MM.1S (cell line): ENCODE results near the gene SDC1.

Experiments used
- DNase-seq: peaks from one replicate; pipeline ENCODE4 v3.0.0-alpha.2; 2015
- H2AFZ ChIP-seq: fragments of 300-600 bp; sonication (generic); 2 replicates; pipeline ENCODE4 v1.6.0; 2016; ENCODE audit warnings: antibody characterized with exemption, low read length
- H3F3A ChIP-seq: fragments of 300-600 bp; sonication (generic); 2 replicates; pipeline ENCODE4 v1.6.1; 2016; ENCODE audit warnings: mild to moderate bottlenecking, antibody characterized with exemption, low read length, moderate library complexity, mixed read lengths; ENCODE audit not compliant: insufficient read depth
- H3K27ac ChIP-seq: fragments of 300-600 bp; sonication (generic); 2 replicates; pipeline ENCODE4 v1.5.1; 2016; ENCODE audit warnings: mild to moderate bottlenecking, low read length
- H3K27me3 ChIP-seq: fragments of 300-600 bp; sonication (generic); replicated peaks from 2 replicates; pipeline ENCODE4 v1.6.0; 2016; ENCODE audit warnings: low read length; ENCODE audit not compliant: insufficient read depth
- H3K36me3 ChIP-seq: fragments of 300-600 bp; sonication (generic); replicated peaks from 2 replicates; pipeline ENCODE4 v1.6.1; 2016; ENCODE audit warnings: mild to moderate bottlenecking, low read length, mixed read lengths; ENCODE audit not compliant: insufficient read depth
- H3K4me1 ChIP-seq: fragments of 300-600 bp; sonication (generic); 2 replicates; pipeline ENCODE4 v1.6.1; 2016; ENCODE audit warnings: low read length, mixed read lengths
- H3K4me2 ChIP-seq: fragments of 300-600 bp; sonication (generic); 2 replicates; pipeline ENCODE4 v1.6.0; 2016; ENCODE audit warnings: low read depth, low read length
- H3K4me3 ChIP-seq: fragments of 300-600 bp; sonication (generic); 2 replicates; pipeline ENCODE4 v1.5.1; 2016; ENCODE audit warnings: low read length, mixed read lengths
- H3K79me2 ChIP-seq: fragments of 300-600 bp; sonication (generic); 2 replicates; pipeline ENCODE4 v1.6.1; 2016; ENCODE audit warnings: mixed run types, low read length, mixed read lengths
- H3K9ac ChIP-seq: fragments of 300-600 bp; sonication (generic); 2 replicates; pipeline ENCODE4 v1.6.1; 2016; ENCODE audit warnings: low read length, mixed read lengths
- H3K9me2 ChIP-seq: fragments of 300-600 bp; sonication (generic); replicated peaks from 2 replicates; pipeline ENCODE4 v1.6.1; 2016; ENCODE audit warnings: mild to moderate bottlenecking, low read length, mixed read lengths; ENCODE audit not compliant: insufficient read depth
- H3K9me3 ChIP-seq: fragments of 300-600 bp; sonication (generic); replicated peaks from 2 replicates; pipeline ENCODE4 v1.6.1; 2016; ENCODE audit warnings: mild to moderate bottlenecking, low read length, mixed read lengths; ENCODE audit not compliant: insufficient read depth
- H4K20me1 ChIP-seq: fragments of 300-600 bp; sonication (generic); 2 replicates; pipeline ENCODE4 v1.6.1; 2016; ENCODE audit warnings: mild to moderate bottlenecking, low read length, moderate library complexity, mixed read lengths; ENCODE audit not compliant: insufficient read depth
- EZH2 ChIP-seq: fragments of 300-600 bp; sonication (generic); optimal IDR thresholded peaks from 2 replicates; pipeline ENCODE3; 2017; ENCODE audit warnings: low read depth, mild to moderate bottlenecking, antibody characterized with exemption, low read length, mixed read lengths
- EZH2phosphoT487 ChIP-seq: fragments of 300-600 bp; sonication (generic); IDR thresholded peaks from 2 replicates; pipeline ENCODE4 v1.6.1; 2018; ENCODE audit warnings: antibody characterized with exemption, low read length
- TF ChIP-seq, protein P1 (sequence below): fragments of 300-600 bp; sonication (generic); IDR thresholded peaks from 2 replicates; pipeline ENCODE4 v1.5.1; 2016; ENCODE audit warnings: antibody characterized with exemption, low read length, mixed read lengths

Gene SDC1

DNA sequence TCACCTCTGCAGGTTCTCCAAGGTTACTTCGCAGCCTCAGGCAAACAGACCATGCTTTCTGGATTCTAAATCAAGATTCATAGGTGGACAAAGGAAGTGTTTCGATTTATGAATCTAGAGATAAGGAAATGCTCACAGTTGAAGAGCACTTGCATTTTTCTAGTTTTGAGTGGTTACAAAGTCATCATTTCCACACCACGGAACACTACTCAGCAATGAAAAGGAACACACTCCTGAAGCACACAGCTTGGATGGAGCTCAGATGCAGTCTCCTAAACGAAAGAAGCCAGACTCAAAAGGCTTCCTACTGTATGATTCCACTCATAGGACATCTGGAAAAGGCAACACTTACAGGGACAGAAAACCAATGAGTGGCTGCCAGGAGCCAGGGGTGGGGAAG is 31.7 kb downstream of the SDC1 start:
- Histone ChIP-seq H3K27me3 (no peaks in the 10 kb centered on the region), H3K4me1 (peaks cover 31% of the 10 kb centered on the region)

DNA sequence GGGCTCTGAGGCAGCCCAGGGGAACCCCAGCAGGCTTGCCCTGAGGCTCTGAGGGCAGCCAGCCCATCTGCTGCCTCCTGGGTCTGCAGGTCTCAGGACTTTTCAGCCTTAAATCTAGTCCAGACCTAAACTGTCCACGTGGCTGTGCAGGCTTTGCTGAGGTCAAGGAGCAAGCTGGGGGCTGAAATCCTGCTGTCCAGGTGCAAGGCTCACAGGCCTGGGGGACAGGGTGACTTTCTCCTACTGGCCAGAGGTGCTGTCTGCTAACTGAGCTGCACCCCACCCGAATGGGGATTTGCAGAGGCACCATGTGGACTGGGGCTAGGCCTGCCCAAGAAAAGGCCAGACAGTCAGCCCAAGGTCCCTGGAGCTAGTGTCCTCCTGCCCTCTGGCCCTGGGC is 32.1 kb downstream of the SDC1 start:
- H3K27me3 ChIP-seq = no peaks in the 10 kb centered on the region
- DNase-seq = no peak
- no peaks in the 10 kb centered on the region for H3K79me2 ChIP-seq
- no peaks in the 10 kb centered on the region for H3K36me3 ChIP-seq
- 0 out of 2 replicates have a peak, but pooled peaks cover 7% of the 10 kb centered on the region for H3F3A ChIP-seq
- H4K20me1 ChIP-seq = no peaks in the 10 kb centered on the region
- peak overlapping the region; percentile 15; the same call in 1 of the 2 replicates for H3K27ac ChIP-seq
- H3K4me3 ChIP-seq = no peak overlapping the region
- TF ChIP-seq EZH2 (no peak), EZH2phosphoT487 (no peak)
- TF ChIP-seq, protein P1, sequence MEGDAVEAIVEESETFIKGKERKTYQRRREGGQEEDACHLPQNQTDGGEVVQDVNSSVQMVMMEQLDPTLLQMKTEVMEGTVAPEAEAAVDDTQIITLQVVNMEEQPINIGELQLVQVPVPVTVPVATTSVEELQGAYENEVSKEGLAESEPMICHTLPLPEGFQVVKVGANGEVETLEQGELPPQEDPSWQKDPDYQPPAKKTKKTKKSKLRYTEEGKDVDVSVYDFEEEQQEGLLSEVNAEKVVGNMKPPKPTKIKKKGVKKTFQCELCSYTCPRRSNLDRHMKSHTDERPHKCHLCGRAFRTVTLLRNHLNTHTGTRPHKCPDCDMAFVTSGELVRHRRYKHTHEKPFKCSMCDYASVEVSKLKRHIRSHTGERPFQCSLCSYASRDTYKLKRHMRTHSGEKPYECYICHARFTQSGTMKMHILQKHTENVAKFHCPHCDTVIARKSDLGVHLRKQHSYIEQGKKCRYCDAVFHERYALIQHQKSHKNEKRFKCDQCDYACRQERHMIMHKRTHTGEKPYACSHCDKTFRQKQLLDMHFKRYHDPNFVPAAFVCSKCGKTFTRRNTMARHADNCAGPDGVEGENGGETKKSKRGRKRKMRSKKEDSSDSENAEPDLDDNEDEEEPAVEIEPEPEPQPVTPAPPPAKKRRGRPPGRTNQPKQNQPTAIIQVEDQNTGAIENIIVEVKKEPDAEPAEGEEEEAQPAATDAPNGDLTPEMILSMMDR = no peak
- peak overlapping the region; percentile 16; the same call in 1 of the 2 replicates for H3K4me2 ChIP-seq
- H3K4me1 ChIP-seq = peaks cover 27% of the 10 kb centered on the region
- H2AFZ ChIP-seq = no peak overlapping the region
- peak overlapping the region; percentile 11; the same call in 1 of the 2 replicates for H3K9ac ChIP-seq
- no peaks in the 10 kb centered on the region for H3K9me3 ChIP-seq
- no peaks in the 10 kb centered on the region for H3K9me2 ChIP-seq

More for the DNA sequence above, 31.7 kb downstream of the SDC1 start:
- Histone ChIP-seq H3K4me2 (peak overlapping the region; percentile 16; the same call in 1 of the 2 replicates), H4K20me1 (no peaks in the 10 kb centered on the region), H2AFZ (no peak overlapping the region), H3K4me3 (no peak overlapping the region), H3K27ac (peak overlapping the region; percentile 15; the same call in 1 of the 2 replicates), H3K9ac (peak overlapping the region; percentile 11; the same call in 1 of the 2 replicates), H3K36me3 (no peaks in the 10 kb centered on the region), H3K9me3 (no peaks in the 10 kb centered on the region), H3K9me2 (no peaks in the 10 kb centered on the region), H3K79me2 (no peaks in the 10 kb centered on the region), H3F3A (peaks cover 10% of the 10 kb centered on the region; the same call in 1 of the 2 replicates)
- no peak for DNase-seq
- no peak for TF ChIP-seq EZH2phosphoT487
- TF ChIP-seq EZH2 = no peak

DNA sequence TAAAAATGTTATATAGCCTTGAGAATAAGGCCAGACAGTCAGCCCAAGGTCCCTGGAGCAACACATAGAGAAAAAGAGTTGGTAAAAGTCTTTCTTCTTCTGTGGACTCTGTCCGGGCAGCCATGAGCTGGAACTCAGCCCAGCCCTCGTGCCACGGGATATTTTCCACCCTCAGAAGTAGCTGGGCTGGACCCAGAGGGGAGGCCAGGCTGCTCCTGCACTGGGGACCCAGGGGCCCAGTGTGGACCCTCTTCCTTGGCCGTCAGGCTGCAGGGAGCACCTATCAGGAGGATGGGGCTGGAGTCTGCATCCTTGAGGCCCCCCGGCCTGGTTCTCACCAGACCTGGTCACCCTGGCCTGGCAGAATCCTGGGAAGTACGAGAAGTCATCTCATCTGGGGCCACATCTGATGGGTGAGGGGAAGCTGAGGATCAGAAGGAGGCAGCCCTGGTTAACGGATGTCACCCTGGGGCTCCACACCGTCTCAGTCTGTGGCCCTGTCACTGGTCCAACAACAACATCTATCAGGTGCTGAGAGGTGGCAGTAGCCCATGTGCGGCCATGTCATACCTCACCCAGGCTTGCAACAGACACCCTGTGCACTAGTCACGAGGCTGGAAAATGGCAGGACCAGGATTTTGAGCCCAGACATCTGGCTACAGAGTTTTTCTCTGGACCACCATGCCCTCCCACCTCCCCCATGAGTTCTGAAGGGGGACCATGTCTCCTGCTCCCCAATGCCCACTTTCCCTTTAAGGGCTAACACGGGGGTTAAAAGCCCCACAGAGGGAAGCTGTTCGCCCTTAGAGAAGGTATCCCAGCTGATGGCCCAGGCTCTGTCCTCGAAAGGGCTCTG is 33.0 kb downstream of the SDC1 start:
- TF ChIP-seq, protein P1 = no peak
- TF ChIP-seq EZH2 = no peak
- no peak for TF ChIP-seq EZH2phosphoT487
- Histone ChIP-seq H3K9me2 (no peaks in the 10 kb centered on the region), H3F3A (0 out of 2 replicates have a peak, but pooled peaks cover 4% of the 10 kb centered on the region), H4K20me1 (no peaks in the 10 kb centered on the region), H3K9ac (no peak overlapping the region), H2AFZ (no peak overlapping the region), H3K4me1 (peaks cover 21% of the 10 kb centered on the region), H3K79me2 (no peaks in the 10 kb centered on the region), H3K4me2 (no peak overlapping the region), H3K36me3 (no peaks in the 10 kb centered on the region), H3K4me3 (no peak overlapping the region), H3K9me3 (no peaks in the 10 kb centered on the region), H3K27me3 (no peaks in the 10 kb centered on the region), H3K27ac (no peak overlapping the region)
- no peak for DNase-seq
